ENCODE results near the gene SRSF11.

Gene SRSF11

GRCh38 chr1:70222716-70223235 is 1.6 kb downstream of the SRSF11 start:
- DNase-seq: no peak

GRCh38 chr1:70224954-70225353 is 3.8 kb downstream of the SRSF11 start:
- no peak for DNase-seq

- DNase-seq: no peak
These were observed 6.3 kb downstream of the SRSF11 start for GRCh38 chr1:70227439-70227838.

- no peak for DNase-seq
These were observed 7.5 kb downstream of the SRSF11 start for GRCh38 chr1:70228670-70229069.

GRCh38 chr1:70231475-70231874 is 10.3 kb downstream of the SRSF11 start:
- no peak for DNase-seq

- no peak for DNase-seq
These were observed 13.6 kb downstream of the SRSF11 start for GRCh38 chr1:70234733-70235132.

- DNase-seq: no peak
These were observed 18.8 kb downstream of the SRSF11 start for GRCh38 chr1:70239940-70240339.

- DNase-seq: no peak
These were observed 25.9 kb downstream of the SRSF11 start for GRCh38 chr1:70247122-70247521.

- no peak for DNase-seq
These were observed 26.6 kb downstream of the SRSF11 start for GRCh38 chr1:70247768-70248167.

GRCh38 chr1:70248729-70249128 is 27.5 kb downstream of the SRSF11 start:
- no peak for DNase-seq

GRCh38 chr1:70256664-70257063 is 35.5 kb downstream of the SRSF11 start:
- no peak for DNase-seq

GRCh38 chr1:70264839-70265238 is 43.7 kb downstream of the SRSF11 start:
- DNase-seq: peak; percentile 64

- no peak for DNase-seq
These were observed 44.8 kb downstream of the SRSF11 start for GRCh38 chr1:70265946-70266345.

- DNase-seq: no peak
These were observed 56.7 kb downstream of the SRSF11 start for GRCh38 chr1:70277875-70278274.

GRCh38 chr1:70278710-70279109 is 57.5 kb downstream of the SRSF11 start:
- DNase-seq: no peak

- no peak for DNase-seq
These were observed 63.2 kb downstream of the SRSF11 start for GRCh38 chr1:70284366-70284765.

GRCh38 chr1:70286453-70286852 is 65.3 kb downstream of the SRSF11 start:
- no peak for DNase-seq

- DNase-seq: no peak
These were observed 67.0 kb downstream of the SRSF11 start for GRCh38 chr1:70288166-70288565.

- no peak for DNase-seq
These were observed 69.0 kb downstream of the SRSF11 start for GRCh38 chr1:70290218-70290617.

- no peak for DNase-seq
These were observed 72.1 kb downstream of the SRSF11 start for GRCh38 chr1:70293186-70293843.

GRCh38 chr1:70295749-70296148 is 74.6 kb downstream of the SRSF11 start:
- DNase-seq: no peak

GRCh38 chr1:70299472-70299871 is 78.3 kb downstream of the SRSF11 start:
- no peak for DNase-seq
